ENCODE results near the gene TCF4.

The TCF4 gene

DNA sequence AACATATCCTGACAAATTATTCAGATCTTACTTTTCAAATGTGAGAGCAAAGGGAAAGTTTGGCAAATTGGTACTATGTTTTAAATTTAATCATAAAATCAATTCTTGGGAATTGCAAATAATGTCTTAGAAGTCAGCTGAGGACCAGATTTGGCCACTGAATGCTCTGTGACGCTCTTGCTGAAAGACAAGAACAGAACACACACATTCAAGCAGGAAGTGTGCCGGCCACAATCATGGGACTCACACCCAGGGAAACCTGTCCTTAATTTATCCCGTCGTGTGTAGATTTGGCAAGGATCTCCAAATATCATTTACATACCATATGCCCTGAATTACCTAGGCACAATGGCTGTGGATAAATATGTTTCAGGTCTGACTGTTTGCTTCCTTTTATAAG lies 253.1 kb downstream of the TCF4 start:
- Histone ChIP-seq H3K9me3 (ENCODE audit: control insufficient read depth, low read depth, low read length) (no peaks in the 10 kb centered on the region), H3K27ac (ENCODE audit: low read length) (no peak overlapping the region), H3K27me3 (ENCODE audit: control insufficient read depth, insufficient read depth, low read length) (no peaks in the 10 kb centered on the region), H3K36me3 (ENCODE audit: control insufficient read depth, low read depth, low read length) (no peaks in the 10 kb centered on the region), H3K9ac (ENCODE audit: low read length) (no peak overlapping the region), H3K4me3 (ENCODE audit: low read length) (no peak overlapping the region), H3K4me1 (ENCODE audit: control insufficient read depth, low read depth, low read length) (peaks cover 29% of the 10 kb centered on the region)

DNA sequence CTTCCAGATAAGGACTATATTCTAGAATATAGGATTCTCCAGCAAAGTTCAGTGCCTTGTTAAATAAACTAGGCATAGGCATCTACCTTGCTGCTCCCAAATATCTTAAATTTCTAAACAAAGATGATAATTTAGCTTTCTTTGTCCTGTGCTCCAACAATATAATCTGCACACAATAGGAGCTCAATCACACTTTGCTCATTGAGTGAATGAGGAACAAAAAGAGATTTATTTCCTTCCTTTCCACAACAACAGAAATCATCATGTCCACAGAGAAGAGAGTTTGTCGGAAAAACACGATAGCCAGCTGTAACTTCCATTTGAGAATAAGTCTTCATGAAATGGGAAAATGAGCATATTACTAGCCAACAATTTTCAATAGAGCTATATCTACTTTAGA lies 256.7 kb downstream of the TCF4 start:
- Histone ChIP-seq H3K9ac (ENCODE audit: low read length) (no peak overlapping the region), H3K27ac (ENCODE audit: low read length) (no peak overlapping the region)

DNA sequence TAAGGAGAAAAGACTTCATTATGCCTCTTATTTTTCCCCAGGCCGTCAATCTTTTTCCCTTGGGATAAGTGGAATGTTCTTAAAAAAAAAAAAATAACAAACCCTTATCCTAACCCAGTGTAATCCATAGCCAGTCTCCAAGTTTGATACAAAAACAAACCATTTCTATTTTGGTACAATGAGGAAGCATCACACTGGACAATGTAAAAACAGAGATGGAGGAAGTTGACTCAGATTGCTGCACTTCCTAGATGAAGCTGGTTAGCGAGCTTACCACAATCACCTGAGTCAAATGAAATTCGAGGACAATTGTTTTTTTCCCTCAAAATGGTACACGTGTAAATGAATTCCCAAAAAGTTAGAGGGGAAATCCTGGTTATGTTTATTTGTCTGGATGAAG lies 259.7 kb downstream of the TCF4 start:
- Histone ChIP-seq H3K4me1 (ENCODE audit: control insufficient read depth, low read depth, low read length) (peaks cover 12% of the 10 kb centered on the region), H3K9ac (ENCODE audit: low read length) (no peak overlapping the region), H3K27ac (ENCODE audit: low read length) (no peak overlapping the region), H3K36me3 (ENCODE audit: control insufficient read depth, low read depth, low read length) (no peaks in the 10 kb centered on the region), H3K27me3 (ENCODE audit: control insufficient read depth, insufficient read depth, low read length) (no peaks in the 10 kb centered on the region), H3K9me3 (ENCODE audit: control insufficient read depth, low read depth, low read length) (no peaks in the 10 kb centered on the region), H3K4me3 (ENCODE audit: low read length) (no peak overlapping the region)

More for the DNA sequence above, 256.7 kb downstream of the TCF4 start:
- Histone ChIP-seq H3K4me1 (ENCODE audit: control insufficient read depth, low read depth, low read length) (no peaks in the 10 kb centered on the region), H3K27me3 (ENCODE audit: control insufficient read depth, insufficient read depth, low read length) (no peaks in the 10 kb centered on the region), H3K36me3 (ENCODE audit: control insufficient read depth, low read depth, low read length) (no peaks in the 10 kb centered on the region), H3K9me3 (ENCODE audit: control insufficient read depth, low read depth, low read length) (no peaks in the 10 kb centered on the region), H3K4me3 (ENCODE audit: low read length) (no peak overlapping the region)

DNA sequence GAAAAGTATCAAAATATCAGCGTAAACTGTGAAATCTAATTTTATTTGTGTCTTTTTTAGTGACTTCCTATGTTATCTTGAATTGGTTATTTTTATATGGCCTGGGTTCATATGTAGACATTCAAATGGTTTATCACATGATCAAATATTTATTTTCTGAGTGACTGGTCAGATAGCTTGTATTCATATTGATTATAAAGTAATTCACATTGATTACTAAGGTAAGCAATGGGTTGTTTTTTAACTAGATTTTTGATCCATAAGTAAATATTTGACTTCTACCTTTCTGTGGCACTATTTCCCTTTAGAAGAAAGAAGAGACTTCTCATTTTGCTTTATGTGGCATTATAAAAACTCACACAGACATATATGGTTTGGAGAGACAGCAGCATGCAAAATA lies 260.5 kb downstream of the TCF4 start:
- Histone ChIP-seq H3K27me3 (ENCODE audit: control insufficient read depth, insufficient read depth, low read length) (no peaks in the 10 kb centered on the region), H3K4me1 (ENCODE audit: control insufficient read depth, low read depth, low read length) (peaks cover 20% of the 10 kb centered on the region), H3K4me3 (ENCODE audit: low read length) (no peak overlapping the region), H3K36me3 (ENCODE audit: control insufficient read depth, low read depth, low read length) (no peaks in the 10 kb centered on the region), H3K9me3 (ENCODE audit: control insufficient read depth, low read depth, low read length) (no peaks in the 10 kb centered on the region), H3K9ac (ENCODE audit: low read length) (no peak overlapping the region), H3K27ac (ENCODE audit: low read length) (no peak overlapping the region)

DNA sequence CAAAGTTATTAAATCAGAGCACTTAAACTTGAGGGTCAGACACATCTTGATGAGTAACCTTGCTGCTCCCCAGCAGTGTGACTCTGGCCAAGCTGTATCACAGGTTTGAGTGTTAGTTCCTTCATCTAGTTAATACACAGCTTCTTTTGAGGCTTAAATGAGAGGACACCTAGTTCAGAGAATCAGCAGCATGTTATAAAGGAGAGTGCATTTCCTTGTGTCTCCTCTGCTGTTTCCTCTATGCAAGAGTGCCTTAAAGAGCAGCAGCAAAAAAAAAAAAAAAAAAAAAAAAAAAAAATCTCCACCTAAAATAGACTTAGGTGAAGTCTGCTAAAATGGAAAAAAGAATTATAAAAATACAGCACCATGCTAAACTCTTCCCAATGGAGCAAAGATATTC lies 261.9 kb downstream of the TCF4 start:
- no peak overlapping the region for H3K27ac ChIP-seq (ENCODE audit: low read length)
- no peak overlapping the region for H3K9ac ChIP-seq (ENCODE audit: low read length)
- peaks cover 24% of the 10 kb centered on the region for H3K4me1 ChIP-seq (ENCODE audit: control insufficient read depth, low read depth, low read length)
- no peaks in the 10 kb centered on the region for H3K9me3 ChIP-seq (ENCODE audit: control insufficient read depth, low read depth, low read length)
- H3K36me3 ChIP-seq (ENCODE audit: control insufficient read depth, low read depth, low read length) = no peaks in the 10 kb centered on the region
- no peaks in the 10 kb centered on the region for H3K27me3 ChIP-seq (ENCODE audit: control insufficient read depth, insufficient read depth, low read length)
- no peak overlapping the region for H3K4me3 ChIP-seq (ENCODE audit: low read length)

DNA sequence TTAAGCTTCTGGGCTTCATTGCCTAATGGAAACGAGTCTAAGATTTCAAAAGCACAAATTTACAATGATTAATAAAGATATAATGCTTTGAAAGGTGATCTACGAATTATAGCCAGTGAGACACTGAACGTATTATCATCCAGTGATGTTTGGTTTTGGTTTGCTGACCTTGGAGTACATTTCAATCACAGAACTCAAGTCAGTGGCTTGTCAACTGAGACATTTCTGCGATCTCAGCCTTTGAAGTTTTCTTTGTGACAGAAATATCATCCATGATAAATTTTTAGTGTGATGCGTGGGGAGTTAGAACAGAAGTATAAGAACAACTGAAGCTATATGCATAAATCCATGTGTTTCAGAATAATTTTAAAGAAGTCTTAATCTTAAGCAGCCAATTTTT lies 263.8 kb downstream of the TCF4 start:
- Histone ChIP-seq H3K9ac (ENCODE audit: low read length) (no peak overlapping the region), H3K4me3 (ENCODE audit: low read length) (no peak overlapping the region), H3K4me1 (ENCODE audit: control insufficient read depth, low read depth, low read length) (peaks cover 26% of the 10 kb centered on the region), H3K9me3 (ENCODE audit: control insufficient read depth, low read depth, low read length) (no peaks in the 10 kb centered on the region), H3K27ac (ENCODE audit: low read length) (no peak overlapping the region), H3K27me3 (ENCODE audit: control insufficient read depth, insufficient read depth, low read length) (no peaks in the 10 kb centered on the region), H3K36me3 (ENCODE audit: control insufficient read depth, low read depth, low read length) (no peaks in the 10 kb centered on the region)

DNA sequence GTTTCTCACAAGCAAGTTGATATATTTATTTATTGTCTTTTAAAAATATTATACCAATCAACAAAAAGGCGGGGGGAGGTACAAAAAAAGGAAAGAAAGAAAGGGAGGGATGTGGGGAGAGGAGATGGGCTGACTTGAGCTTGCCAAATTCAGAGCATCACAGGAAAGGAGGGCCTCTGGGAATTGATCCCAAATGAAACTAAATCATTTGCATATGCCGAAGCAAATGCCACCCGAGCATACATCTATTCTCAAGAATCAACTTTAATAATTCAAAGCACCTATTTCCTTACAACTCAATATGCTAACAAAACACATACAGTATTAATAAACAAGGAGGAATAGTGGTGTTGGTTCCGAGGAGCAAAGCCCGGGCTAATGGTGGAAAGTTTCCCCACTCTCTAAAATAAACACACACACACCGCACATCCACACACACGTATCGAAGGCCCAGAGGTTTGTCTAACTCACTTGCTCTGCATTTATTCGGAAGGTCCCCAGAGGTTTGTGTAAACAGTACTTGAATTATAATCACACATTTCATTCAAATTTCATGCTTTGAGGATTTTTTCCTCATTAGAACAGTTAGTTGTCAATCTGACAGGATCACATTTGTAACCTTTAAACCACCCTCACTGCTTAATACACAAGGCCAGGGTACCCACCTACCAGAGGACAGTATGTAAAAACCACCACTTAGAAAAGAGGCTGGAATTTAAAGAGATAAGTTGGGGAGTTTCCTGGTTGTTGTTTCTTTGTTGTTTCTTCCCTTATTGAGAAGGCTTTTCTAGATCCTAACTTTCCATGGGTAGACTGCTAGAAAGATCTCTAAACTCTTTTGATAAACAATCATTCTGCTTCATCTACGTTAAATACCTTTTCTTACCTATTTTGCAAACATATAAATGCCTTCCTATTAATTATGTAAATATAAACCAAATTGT lies 264.7 kb downstream of the TCF4 start:
- Histone ChIP-seq H3K27me3 (ENCODE audit: control insufficient read depth, insufficient read depth, low read length) (no peaks in the 10 kb centered on the region), H3K9me3 (ENCODE audit: control insufficient read depth, low read depth, low read length) (no peaks in the 10 kb centered on the region), H3K4me3 (ENCODE audit: low read length) (peak overlapping the region; percentile 67), H3K9ac (ENCODE audit: low read length) (no peak overlapping the region), H3K4me1 (ENCODE audit: control insufficient read depth, low read depth, low read length) (peaks cover 28% of the 10 kb centered on the region), H3K27ac (ENCODE audit: low read length) (no peak overlapping the region), H3K36me3 (ENCODE audit: control insufficient read depth, low read depth, low read length) (no peaks in the 10 kb centered on the region)

DNA sequence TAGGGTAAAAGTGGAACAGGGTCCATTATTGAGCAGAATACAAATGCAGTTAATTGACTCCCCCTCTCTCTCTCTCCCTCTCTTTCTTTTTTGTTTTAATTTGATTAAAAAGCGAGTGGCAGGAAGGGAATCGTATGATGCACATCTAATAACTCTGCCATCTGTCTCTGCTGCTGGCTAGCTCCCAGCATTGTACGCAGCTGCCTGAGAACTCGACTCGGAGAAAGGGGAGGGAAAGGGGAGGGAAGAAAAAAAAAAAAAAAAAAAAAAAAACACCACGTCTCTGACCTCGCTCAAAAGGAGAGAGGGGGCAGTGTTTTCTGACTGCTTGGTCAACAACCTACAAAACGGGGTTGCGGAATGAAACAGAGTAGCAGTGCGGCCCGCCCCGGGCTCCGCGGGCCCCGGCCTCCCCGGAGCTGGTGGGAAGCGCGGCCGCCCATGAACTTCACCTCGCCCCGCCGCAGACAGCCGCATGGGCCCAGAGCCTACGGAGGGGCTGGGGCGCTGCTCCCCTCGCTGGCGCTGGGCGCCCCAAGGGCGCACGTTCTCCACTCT lies 265.7 kb downstream of the TCF4 start:
- no peak overlapping the region for H3K27ac ChIP-seq (ENCODE audit: low read length)
- H3K27me3 ChIP-seq (ENCODE audit: control insufficient read depth, insufficient read depth, low read length) = no peaks in the 10 kb centered on the region
- no peaks in the 10 kb centered on the region for H3K9me3 ChIP-seq (ENCODE audit: control insufficient read depth, low read depth, low read length)
- H3K4me1 ChIP-seq (ENCODE audit: control insufficient read depth, low read depth, low read length) = peaks cover 28% of the 10 kb centered on the region
- peak overlapping the region; percentile 35 for H3K9ac ChIP-seq (ENCODE audit: low read length)
- H3K36me3 ChIP-seq (ENCODE audit: control insufficient read depth, low read depth, low read length) = no peaks in the 10 kb centered on the region
- H3K4me3 ChIP-seq (ENCODE audit: low read length) = peak overlapping the region; percentile 67

DNA sequence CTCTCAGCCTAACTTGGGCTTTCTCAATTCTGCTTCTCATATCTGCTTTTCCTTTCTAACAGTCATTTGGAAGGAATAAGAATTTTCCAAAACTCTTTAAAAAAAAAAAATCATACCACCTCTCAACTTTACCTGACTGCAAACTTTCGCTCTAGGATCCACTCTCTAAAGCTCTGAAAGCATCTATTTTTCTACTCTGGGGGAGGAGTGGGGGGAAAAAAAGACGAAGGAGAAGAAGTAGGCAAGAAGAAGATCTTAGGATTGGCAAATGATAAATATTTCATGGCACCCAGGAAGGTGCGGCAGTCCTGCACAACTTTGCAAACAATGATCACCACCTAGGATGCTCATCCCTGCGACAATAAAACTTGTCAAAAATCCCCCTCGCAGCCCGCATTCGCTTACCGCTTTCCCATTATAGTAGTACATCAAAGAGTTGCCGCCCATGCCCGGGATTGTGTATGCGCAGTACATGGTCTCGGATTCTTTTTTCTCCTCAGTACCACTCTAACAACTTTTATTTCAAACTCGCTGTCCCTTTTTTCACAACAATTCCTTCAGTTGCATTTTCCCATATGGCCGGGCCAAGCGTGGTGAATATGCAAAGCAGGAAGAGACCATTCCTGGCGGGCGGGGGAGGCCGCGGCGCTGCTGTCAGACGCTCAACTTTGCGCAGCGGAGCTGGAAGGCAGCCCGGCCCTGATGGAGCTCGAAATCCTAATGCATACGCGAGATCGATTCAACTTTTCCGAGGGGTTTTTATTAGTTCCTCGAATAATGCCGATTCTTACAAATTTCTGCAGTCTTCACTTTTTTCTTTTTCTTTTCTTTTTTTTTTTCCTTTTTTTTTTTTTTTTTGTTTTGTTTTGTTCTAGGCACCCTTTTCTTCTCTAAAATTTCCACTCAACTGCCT lies 266.5 kb downstream of the TCF4 start:
- Histone ChIP-seq H3K9me3 (ENCODE audit: control insufficient read depth, low read depth, low read length) (no peaks in the 10 kb centered on the region), H3K4me3 (ENCODE audit: low read length) (peak overlapping the region; percentile 67), H3K4me1 (ENCODE audit: control insufficient read depth, low read depth, low read length) (peaks cover 35% of the 10 kb centered on the region), H3K9ac (ENCODE audit: low read length) (peak overlapping the region; percentile 35), H3K36me3 (ENCODE audit: control insufficient read depth, low read depth, low read length) (no peaks in the 10 kb centered on the region), H3K27ac (ENCODE audit: low read length) (no peak overlapping the region), H3K27me3 (ENCODE audit: control insufficient read depth, insufficient read depth, low read length) (no peaks in the 10 kb centered on the region)

DNA sequence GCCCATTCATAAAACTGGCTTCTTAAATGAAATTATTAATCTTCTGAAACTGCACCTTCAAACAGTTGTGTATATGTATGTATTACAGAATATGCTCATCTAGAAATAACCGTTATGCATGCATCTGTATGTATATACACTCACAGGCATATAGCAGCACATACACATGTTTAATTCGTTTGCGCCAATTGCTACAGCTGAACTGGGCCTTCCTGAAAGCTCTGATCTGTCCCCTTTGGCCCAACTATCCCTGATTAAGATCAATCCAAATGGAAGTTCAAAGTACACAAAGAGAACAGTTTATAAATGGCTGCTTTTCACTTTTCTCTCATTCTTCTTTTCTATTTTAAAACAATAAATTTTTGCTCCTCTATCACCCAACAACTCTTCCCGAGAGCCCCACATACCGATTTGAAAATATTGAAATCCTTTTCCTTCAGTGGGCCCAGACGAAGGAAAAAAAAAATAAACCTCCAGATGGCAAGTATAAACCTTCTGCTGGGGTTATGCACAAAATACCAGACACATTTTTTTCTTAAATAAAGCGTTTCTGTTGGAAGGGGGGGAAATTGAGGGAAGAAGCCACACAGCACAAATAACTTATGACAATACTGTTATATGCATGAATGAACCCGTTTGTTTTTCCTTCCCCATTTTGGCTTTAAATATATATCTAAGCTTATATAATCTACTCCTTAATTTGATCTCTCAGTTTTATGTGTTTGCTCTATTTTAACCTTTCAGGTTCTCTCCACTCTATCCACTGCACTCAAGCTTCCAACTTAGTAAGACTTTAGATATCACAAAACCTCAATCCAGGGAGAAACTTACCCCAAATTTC lies 267.3 kb downstream of the TCF4 start:
- H3K27me3 ChIP-seq (ENCODE audit: control insufficient read depth, insufficient read depth, low read length) = no peaks in the 10 kb centered on the region
- peak overlapping the region; percentile 67 for H3K4me3 ChIP-seq (ENCODE audit: low read length)
- peaks cover 41% of the 10 kb centered on the region for H3K4me1 ChIP-seq (ENCODE audit: control insufficient read depth, low read depth, low read length)
- no peak overlapping the region for H3K9ac ChIP-seq (ENCODE audit: low read length)
- no peaks in the 10 kb centered on the region for H3K9me3 ChIP-seq (ENCODE audit: control insufficient read depth, low read depth, low read length)
- no peaks in the 10 kb centered on the region for H3K36me3 ChIP-seq (ENCODE audit: control insufficient read depth, low read depth, low read length)
- no peak overlapping the region for H3K27ac ChIP-seq (ENCODE audit: low read length)

Data from iPS-18a (cell line).